Measurements from ENCODE around the gene TTC9C.

DNA sequence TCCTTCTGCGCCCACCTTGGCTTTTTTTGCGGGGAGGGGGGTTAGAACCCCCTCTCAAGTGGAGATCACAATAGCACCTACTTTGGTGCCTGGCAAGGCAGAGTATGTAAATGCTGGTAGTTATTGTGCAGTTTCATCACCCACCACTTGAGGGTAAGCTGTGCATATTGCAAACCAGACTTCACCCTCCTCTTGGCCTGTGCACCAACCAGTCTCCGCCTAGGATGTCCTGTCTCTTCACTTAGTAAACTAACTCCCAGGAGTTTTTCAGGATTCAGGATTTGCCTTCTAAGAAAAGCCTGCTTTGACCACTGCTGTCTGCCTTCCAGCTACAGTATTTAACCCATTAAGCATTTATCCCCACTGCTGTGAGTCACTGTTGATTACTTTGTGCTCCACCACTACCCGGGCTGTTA is 47.5 kb upstream of the TTC9C start:
- TF ChIP-seq, protein P1, sequence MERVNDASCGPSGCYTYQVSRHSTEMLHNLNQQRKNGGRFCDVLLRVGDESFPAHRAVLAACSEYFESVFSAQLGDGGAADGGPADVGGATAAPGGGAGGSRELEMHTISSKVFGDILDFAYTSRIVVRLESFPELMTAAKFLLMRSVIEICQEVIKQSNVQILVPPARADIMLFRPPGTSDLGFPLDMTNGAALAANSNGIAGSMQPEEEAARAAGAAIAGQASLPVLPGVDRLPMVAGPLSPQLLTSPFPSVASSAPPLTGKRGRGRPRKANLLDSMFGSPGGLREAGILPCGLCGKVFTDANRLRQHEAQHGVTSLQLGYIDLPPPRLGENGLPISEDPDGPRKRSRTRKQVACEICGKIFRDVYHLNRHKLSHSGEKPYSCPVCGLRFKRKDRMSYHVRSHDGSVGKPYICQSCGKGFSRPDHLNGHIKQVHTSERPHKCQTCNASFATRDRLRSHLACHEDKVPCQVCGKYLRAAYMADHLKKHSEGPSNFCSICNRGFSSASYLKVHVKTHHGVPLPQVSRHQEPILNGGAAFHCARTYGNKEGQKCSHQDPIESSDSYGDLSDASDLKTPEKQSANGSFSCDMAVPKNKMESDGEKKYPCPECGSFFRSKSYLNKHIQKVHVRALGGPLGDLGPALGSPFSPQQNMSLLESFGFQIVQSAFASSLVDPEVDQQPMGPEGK (CRISPR knock-in tag; IDR thresholded peaks at IDR 0.05; ENCODE audit: borderline replicate concordance), result no peak
- TF ChIP-seq PPARA (CRISPR knock-in tag; IDR thresholded peaks at IDR 0.05; ENCODE audit: borderline replicate concordance), result no peak
- TF ChIP-seq CSDC2 (CRISPR knock-in tag; IDR thresholded peaks at IDR 0.05), result no peak
- no peak for TF ChIP-seq ZNF70 (CRISPR knock-in tag; IDR thresholded peaks at IDR 0.05)
